ENCODE data around the gene PAPOLA.

DNA sequence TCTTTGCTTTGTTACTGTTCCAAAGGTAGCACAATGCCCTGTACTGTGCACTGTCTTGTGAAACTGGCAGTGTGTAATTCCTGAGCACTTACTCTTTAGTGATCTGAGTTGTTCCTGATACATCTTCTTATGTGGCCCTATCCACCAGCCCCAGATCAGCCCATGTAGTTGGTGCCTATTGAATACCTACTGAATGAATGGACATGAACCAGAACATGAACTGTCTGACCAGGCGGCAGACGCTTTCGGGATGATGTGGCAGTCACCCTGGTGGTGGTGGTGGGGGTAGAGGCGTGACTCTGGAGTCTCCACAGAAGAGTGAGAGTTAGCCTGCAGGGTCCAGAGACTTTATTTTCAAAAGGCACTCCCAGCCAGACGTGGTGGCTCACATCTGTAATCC lies 46.6 kb upstream of the PAPOLA start:
- TF ChIP-seq, protein P1, sequence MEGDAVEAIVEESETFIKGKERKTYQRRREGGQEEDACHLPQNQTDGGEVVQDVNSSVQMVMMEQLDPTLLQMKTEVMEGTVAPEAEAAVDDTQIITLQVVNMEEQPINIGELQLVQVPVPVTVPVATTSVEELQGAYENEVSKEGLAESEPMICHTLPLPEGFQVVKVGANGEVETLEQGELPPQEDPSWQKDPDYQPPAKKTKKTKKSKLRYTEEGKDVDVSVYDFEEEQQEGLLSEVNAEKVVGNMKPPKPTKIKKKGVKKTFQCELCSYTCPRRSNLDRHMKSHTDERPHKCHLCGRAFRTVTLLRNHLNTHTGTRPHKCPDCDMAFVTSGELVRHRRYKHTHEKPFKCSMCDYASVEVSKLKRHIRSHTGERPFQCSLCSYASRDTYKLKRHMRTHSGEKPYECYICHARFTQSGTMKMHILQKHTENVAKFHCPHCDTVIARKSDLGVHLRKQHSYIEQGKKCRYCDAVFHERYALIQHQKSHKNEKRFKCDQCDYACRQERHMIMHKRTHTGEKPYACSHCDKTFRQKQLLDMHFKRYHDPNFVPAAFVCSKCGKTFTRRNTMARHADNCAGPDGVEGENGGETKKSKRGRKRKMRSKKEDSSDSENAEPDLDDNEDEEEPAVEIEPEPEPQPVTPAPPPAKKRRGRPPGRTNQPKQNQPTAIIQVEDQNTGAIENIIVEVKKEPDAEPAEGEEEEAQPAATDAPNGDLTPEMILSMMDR (IDR thresholded peaks at IDR 0.05; ENCODE audit: insufficient read depth, low read length, poor library complexity, severe bottlenecking) = no peak
- no peak for TF ChIP-seq EZH2phosphoT487 (conservative IDR thresholded peaks at IDR 0.05; ENCODE audit: low read length)
